Brain microvascular endothelial cell (primary cell): Measurements from ENCODE around the gene LBHD2.
A peak's percentile ranks its signal among the peaks of the same experiment; 100 is the strongest.

Experiments used
- DNase-seq: peaks from one replicate; pipeline ENCODE4 v3.0.0-alpha.2; 2020
- H3K27ac ChIP-seq: fragments of 250-450 bp; sonication (Bioruptor Pico); 2 replicates; pipeline ENCODE4 v1.5.1; 2020; ENCODE audit warnings: mild to moderate bottlenecking, moderate library complexity
- H3K27me3 ChIP-seq: fragments of 250-450 bp; sonication (Bioruptor Pico); replicated peaks from 2 replicates; pipeline ENCODE4 v1.5.1; 2020; ENCODE audit warnings: mild to moderate bottlenecking
- H3K36me3 ChIP-seq: fragments of 250-450 bp; sonication (Bioruptor Pico); replicated peaks from 2 replicates; pipeline ENCODE4 v1.5.1; 2020; ENCODE audit warnings: mild to moderate bottlenecking
- H3K4me3 ChIP-seq: 2 replicates; pipeline ENCODE4 v1.5.1; 2011; ENCODE audit warnings: low read depth, mild to moderate bottlenecking, control low read depth, low read length, moderate library complexity
- CTCF ChIP-seq: IDR thresholded peaks from 2 replicates; pipeline ENCODE4 v1.5.1; 2011; ENCODE audit warnings: low read depth, mild to moderate bottlenecking, moderate library complexity, low read length, control low read depth, inconsistent platforms; ENCODE audit errors: missing control alignments
- in situ Hi-C: cut with HindIII; loops from 2 replicates; pipeline ENCODE4 v1.10.0; 2017; ENCODE audit warnings: low sequenced_read_pairs, low pct_ligation_motif_present

The LBHD2 gene

GRCh38 chr14:103091041-103091882 lies 7.3 kb downstream of the LBHD2 start:
- Histone ChIP-seq H3K27ac (no peak overlapping the region), H3K4me3 (peak overlapping the region; percentile 27), H3K27me3 (no peaks in the 10 kb centered on the region), H3K36me3 (no peaks in the 10 kb centered on the region)
- peak; percentile 52 for TF ChIP-seq CTCF
- no peak for DNase-seq
- in situ Hi-C loops, result no loop called here

- Histone ChIP-seq H3K27me3 (no peaks in the 10 kb centered on the region), H3K4me3 (peak overlapping the region; percentile 27), H3K36me3 (no peaks in the 10 kb centered on the region), H3K27ac (no peak overlapping the region)
- in situ Hi-C loops, result no loop called here
- no peak for TF ChIP-seq CTCF
- DNase-seq, result no peak
Measured at GRCh38 chr14:103091883-103092222, 7.8 kb downstream of the LBHD2 start.

- no peaks in the 10 kb centered on the region for H3K36me3 ChIP-seq
- H3K27me3 ChIP-seq, result peaks cover 7% of the 10 kb centered on the region
- TF ChIP-seq CTCF, result no peak
- DNase-seq, result no peak
- in situ Hi-C loops, result no loop called here
- no peak overlapping the region for H3K27ac ChIP-seq
- H3K4me3 ChIP-seq, result no peak overlapping the region
Measured at GRCh38 chr14:103093856-103094405, 9.9 kb downstream of the LBHD2 start.

GRCh38 chr14:103094406-103095209 lies 10.6 kb downstream of the LBHD2 start, which contains the start of gene EXOC3L4:
EXOC3L4 (plus strand) TSS chr14:103094725; CDS start chr14:103100220, 5,495 bp downstream.
- DNase-seq, result no peak

GRCh38 chr14:103095210-103095778 lies 11.3 kb downstream of the LBHD2 start:
- Histone ChIP-seq H3K36me3 (no peaks in the 10 kb centered on the region), H3K4me3 (no peak overlapping the region), H3K27ac (no peak overlapping the region), H3K27me3 (peaks cover 7% of the 10 kb centered on the region)
- in situ Hi-C loops, result no loop called here
- TF ChIP-seq CTCF, result no peak
- no peak for DNase-seq

More at GRCh38 chr14:103094406-103095209, 10.6 kb downstream of the LBHD2 start, which contains the start of gene EXOC3L4:
- H3K4me3 ChIP-seq, result no peak within 1 kb of the TSS
- no peak for TF ChIP-seq CTCF
- H3K27ac ChIP-seq, result no peak within 1 kb of the TSS
- in situ Hi-C loops, result no loop called here
- H3K27me3 ChIP-seq, result peaks cover 7% of the 10 kb centered on the region
- no peaks in the 10 kb centered on the region for H3K36me3 ChIP-seq
